Astrocyte of the spinal cord (primary cell): ENCODE results near the gene KLRC3.
"Not testable (repeated sequence)": the region's sequence is repeated elsewhere in the genome, so short reads cannot be mapped to it uniquely, and the experiment has no call there.

ENCODE experiments used
- DNase-seq: peaks from one replicate; pipeline ENCODE4 v3.0.0; 2011; ENCODE audit warnings: low read depth, low spot score
- H3K4me3 ChIP-seq: 2 replicates; pipeline ENCODE4 v1.5.1; 2011; ENCODE audit warnings: low read depth, mild to moderate bottlenecking, low read length, moderate library complexity
- in situ Hi-C: cut with HindIII; loops from 2 replicates; pipeline ENCODE4 v1.10.0; 2017; ENCODE audit warnings: low sequenced_read_pairs
- TF ChIP-seq, protein P1 (sequence below): IDR thresholded peaks from 2 replicates; pipeline ENCODE4 v1.5.1; 2012; ENCODE audit warnings: low read depth, mild to moderate bottlenecking, low read length, inconsistent platforms

The KLRC3 gene

DNA sequence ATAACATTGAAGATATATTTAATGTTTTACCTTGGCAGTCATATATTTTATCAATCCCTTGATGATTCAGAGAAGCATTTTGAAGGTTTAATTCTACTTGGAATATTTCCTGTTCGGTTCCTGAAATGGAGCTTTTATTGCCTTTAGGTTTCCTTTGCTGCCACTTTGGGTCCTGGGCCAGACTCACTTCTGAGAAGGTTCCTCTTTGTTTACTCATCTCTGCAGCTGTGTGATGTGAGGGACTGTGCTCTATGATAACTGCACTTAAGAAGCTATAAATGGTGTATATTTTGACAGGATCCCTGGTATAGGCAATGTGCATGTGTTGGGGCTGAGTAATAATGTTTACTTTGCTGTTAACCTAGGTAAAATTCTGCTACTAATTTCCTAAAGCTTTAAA is at the start of gene KLRC3:
TSS of gene KLRC3 (minus strand) at position 262 of the 400 bp plus-strand sequence. CDS start at position 217, 45 bp downstream.
- DNase-seq, in situ Hi-C loops: not testable (repeated sequence)
- peak within 1 kb of the TSS; percentile 10 for H3K4me3 ChIP-seq

GRCh38 chr12:10469701-10470100 is 49.3 kb upstream of the KLRC3 start:
- TF ChIP-seq, protein P1, sequence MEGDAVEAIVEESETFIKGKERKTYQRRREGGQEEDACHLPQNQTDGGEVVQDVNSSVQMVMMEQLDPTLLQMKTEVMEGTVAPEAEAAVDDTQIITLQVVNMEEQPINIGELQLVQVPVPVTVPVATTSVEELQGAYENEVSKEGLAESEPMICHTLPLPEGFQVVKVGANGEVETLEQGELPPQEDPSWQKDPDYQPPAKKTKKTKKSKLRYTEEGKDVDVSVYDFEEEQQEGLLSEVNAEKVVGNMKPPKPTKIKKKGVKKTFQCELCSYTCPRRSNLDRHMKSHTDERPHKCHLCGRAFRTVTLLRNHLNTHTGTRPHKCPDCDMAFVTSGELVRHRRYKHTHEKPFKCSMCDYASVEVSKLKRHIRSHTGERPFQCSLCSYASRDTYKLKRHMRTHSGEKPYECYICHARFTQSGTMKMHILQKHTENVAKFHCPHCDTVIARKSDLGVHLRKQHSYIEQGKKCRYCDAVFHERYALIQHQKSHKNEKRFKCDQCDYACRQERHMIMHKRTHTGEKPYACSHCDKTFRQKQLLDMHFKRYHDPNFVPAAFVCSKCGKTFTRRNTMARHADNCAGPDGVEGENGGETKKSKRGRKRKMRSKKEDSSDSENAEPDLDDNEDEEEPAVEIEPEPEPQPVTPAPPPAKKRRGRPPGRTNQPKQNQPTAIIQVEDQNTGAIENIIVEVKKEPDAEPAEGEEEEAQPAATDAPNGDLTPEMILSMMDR: no peak
- DNase-seq: no peak

DNA sequence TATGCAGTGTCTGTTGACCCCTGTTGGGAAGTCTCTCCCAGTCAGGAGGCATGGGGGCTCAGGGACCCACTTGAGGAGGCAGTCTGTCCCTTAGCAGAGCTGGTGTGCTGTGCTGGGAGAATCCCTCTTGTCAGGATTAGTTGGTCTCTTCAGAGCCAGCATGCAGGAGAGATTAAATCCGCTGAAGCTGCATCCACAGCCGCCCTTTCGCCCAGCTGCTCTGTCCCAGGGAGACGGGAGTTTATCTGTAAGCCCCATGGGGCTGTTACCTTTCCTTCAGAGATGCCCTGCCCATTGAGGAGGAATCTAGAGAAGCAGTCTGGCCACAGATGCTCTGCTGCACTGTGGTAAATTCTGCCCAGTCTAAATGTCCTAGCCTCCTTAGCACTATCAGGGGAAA is 45.9 kb upstream of the KLRC3 start:
- H3K4me3 ChIP-seq: no peak overlapping the region
- in situ Hi-C loops: no loop called here
- TF ChIP-seq, protein P1: no peak
- DNase-seq: no peak

More at GRCh38 chr12:10469701-10470100, 49.3 kb upstream of the KLRC3 start:
- no peak overlapping the region for H3K4me3 ChIP-seq
- in situ Hi-C loops: no loop called here

DNA sequence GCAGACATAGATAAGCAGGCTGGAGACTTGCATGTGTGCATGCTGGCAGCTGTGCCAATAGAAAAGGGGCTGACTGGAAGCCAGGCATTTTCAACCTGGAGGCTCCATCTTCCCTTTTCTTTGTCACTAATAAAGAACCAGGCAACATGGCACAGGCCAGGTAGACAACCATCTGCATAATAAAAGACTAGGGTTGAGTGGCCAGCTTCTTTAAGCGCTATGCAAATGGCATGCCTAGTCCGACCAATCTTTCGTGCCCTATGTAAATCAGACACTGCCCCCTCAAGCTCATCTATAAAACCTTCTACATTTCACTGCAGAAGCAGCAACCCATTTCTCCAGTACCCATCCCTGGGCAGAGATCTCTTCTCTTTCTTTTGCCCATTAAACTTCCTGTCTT is 37.4 kb upstream of the KLRC3 start:
- in situ Hi-C loops: no loop called here
- TF ChIP-seq, protein P1: no peak
- no peak overlapping the region for H3K4me3 ChIP-seq
- DNase-seq: no peak

DNA sequence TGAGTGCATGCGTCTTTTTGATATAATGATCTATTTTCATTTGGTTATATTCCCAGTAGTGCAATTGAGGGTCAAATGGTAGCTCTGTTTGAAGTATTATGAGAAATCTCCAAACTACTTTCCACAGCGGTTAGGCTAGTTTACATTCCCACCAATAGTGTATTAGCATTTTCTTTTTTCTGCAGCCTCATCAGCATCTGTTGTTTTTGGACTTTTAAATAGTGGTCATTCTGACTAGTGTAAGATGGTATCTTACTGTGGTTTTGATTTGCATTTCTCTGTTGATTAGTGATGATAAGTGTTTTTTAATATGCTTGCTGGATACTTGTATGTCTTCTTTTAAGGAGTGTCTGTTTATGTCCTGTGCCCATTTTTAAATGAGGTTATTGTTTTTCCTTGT is 36.5 kb upstream of the KLRC3 start:
- no peak overlapping the region for H3K4me3 ChIP-seq
- in situ Hi-C loops: no loop called here
- TF ChIP-seq, protein P1: no peak
- DNase-seq: peak; percentile 1

DNA sequence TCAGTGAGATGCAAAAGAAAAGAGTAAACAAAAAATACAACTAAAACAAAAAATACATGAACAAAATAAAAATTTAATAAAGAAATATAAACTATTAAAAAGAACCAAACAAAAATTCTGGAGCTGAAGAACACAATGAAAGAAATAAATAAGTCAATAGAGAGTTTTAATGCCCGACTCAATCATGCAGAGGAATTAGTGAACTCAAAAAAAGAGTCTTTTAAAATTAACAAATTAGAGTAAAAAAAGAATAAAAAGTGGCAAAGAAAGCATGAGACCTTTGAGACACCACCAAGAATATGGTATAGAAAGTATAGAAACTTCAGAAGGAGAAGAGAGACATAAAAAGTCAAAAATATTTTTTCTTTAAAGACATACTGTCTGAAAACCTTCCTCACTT is 35.4 kb upstream of the KLRC3 start:
- TF ChIP-seq, protein P1: no peak
- in situ Hi-C loops: no loop called here
- no peak for DNase-seq
- no peak overlapping the region for H3K4me3 ChIP-seq

DNA sequence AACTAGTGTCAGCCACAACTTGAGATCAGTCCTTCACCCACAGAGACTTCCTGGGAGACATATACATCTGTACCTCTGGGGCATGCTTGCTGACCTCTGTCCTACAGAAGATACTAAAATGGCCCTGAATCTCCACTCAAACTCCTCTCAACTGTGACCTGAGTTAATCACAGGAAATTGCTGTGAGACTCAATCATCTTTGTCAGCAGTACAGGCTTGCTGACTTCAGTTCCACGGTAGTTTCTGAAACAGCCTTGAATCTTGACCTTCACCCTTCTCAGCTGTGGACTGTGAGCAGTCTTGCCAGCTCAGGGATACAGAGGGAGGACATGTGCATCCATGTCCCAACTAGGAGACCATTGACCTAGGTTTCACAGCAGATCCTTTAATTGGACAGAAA is 34.1 kb upstream of the KLRC3 start:
- no peak for DNase-seq
- no peak overlapping the region for H3K4me3 ChIP-seq
- TF ChIP-seq, protein P1: no peak
- in situ Hi-C loops: no loop called here
